H1 (cell line): Measurements from ENCODE around the gene TSPEAR. TPM values are rescaled to one million over a fixed set of nuclear protein-coding genes. Genes with fewer than 3 reads are reported as not detected.

ENCODE experiments used
- ASH2L ChIP-seq: fragments of 200-600, 300-600 bp; sonication (generic); IDR thresholded peaks from one replicate; pipeline ENCODE4 v1.7.1; 2017; ENCODE audit warnings: low read length
- BCL11A ChIP-seq, 2 experiments: IDR thresholded peaks; one replicate each; pipeline ENCODE4 v1.6.1; 2011; ENCODE audit warnings: low read depth in 2 of 2, low read length in 2 of 2, mild to moderate bottlenecking in 2 of 2
- CHD1 ChIP-seq: IDR thresholded peaks from 2 replicates; pipeline ENCODE4 v1.6.1; 2012; ENCODE audit warnings: low read depth, low read length, improper control_type of control experiment
- SIX5 ChIP-seq: IDR thresholded peaks from 2 replicates; pipeline ENCODE4 v1.6.1; 2011; ENCODE audit warnings: mild to moderate bottlenecking, low read depth, low read length
- SP1 ChIP-seq: IDR thresholded peaks from 2 replicates; pipeline ENCODE4 v1.6.1; 2011; ENCODE audit warnings: low read depth, low read length
- SUZ12 ChIP-seq: fragments of 200-600 bp; sonication (generic); IDR thresholded peaks from 2 replicates; pipeline ENCODE4 v1.6.1; 2012; ENCODE audit warnings: mild to moderate bottlenecking, inconsistent platforms, low read length, moderate library complexity, mixed read lengths
- YY1 ChIP-seq: IDR thresholded peaks from 2 replicates; pipeline ENCODE4 v1.6.1; 2011; ENCODE audit warnings: low read depth, mild to moderate bottlenecking, low read length
- polyA plus RNA-seq, 7 experiments: library from polyadenylated mRNA; depleted of rRNA in 3 of 7; stranded (reverse) in 5 of 7; unstranded in 2 of 7; fragments of >200 nt in 5 of 7; fragments of 200-250 nt in 2 of 7; gene quantifications; 1 replicate in 5 of 7; 2 replicates in 1 of 7; 4 replicates in 1 of 7; pipeline versions ENCODE4 v1.2.1 to v1.2.3, GENCODE V29; 2011 to 2013; ENCODE audit warnings: missing spikeins in 2 of 7, mixed read lengths in 2 of 7
- total RNA-seq: library from RNA; stranded (reverse); fragmentation: NEBNext Ultra II Directional; extraction: Animal tissue kit (Norgen Biotek cat#: 25700); gene quantifications from 2 replicates; pipeline ENCODE4 v1.2.1, GENCODE V29; 2021

TSPEAR gene
- total and polyA plus RNA-seq, 2 of the 8 experiments (the other 6 are each of a cell fraction or from before 2014, with no cell fraction given): 0.58 to 0.89 TPM

DNA sequence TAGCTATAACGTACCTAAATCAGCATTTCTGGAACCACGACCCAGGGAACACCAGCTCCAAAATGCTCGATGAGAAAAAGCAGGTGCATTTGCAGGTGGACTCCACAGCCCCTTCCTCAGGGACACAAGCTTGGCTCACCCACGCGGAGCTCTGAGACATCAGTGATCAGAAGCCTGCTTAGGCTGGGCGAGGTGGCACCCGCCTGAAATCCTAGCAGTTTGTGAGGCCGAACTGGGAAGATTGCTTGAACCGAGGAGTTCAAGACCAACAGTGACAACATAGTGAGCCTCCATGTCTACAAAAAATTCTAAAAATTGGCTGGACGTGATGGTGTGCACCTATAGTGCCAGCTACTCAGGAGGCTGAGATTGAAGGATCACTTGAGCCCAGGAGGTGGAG lies 2.5 kb upstream of the TSPEAR start (continued):
- TF ChIP-seq BCL11A (IDR thresholded peaks at IDR 0.05; ENCODE audit: low read depth in 2 of 2, low read length in 2 of 2) (no peak), SIX5 (no peak), SUZ12 (no peak), ASH2L (no peak), CHD1 (no peak), SP1 (no peak), YY1 (no peak)
